OCI-LY3 (cell line): ENCODE results near the gene CASP6.

Experiments
- H2AFZ ChIP-seq: fragments of 200-600, 300-600 bp; shearing (Covaris generic); 2 replicates; pipeline ENCODE4 v1.6.0; 2014; ENCODE audit warnings: antibody characterized with exemption, low read depth, low read length
- H3K27ac ChIP-seq: fragments of 200-600, 300-600 bp; sonication (generic); 2 replicates; pipeline ENCODE4 v1.5.1; 2014; ENCODE audit warnings: mild to moderate bottlenecking, low read length, moderate library complexity, mixed read lengths
- H3K27me3 ChIP-seq: fragments of 200-600, 300-600 bp; sonication (generic); 2 replicates; pipeline ENCODE4 v1.6.1; 2014; ENCODE audit warnings: low read depth, low read length, mixed read lengths
- H3K36me3 ChIP-seq: fragments of 200-600, 300-600 bp; sonication (generic); replicated peaks from 2 replicates; pipeline ENCODE3; 2014; ENCODE audit warnings: low read depth, low read length, mixed read lengths
- H3K4me1 ChIP-seq: fragments of 300-600, 200-600 bp; sonication (generic); 2 replicates; pipeline ENCODE4 v1.6.1; 2014; ENCODE audit warnings: low read length, mixed read lengths
- H3K4me2 ChIP-seq: fragments of 200-600, 300-600 bp; sonication (generic); 2 replicates; pipeline ENCODE4 v1.6.1; 2014; ENCODE audit warnings: low read length, mixed read lengths
- H3K4me3 ChIP-seq: fragments of 300-600, 200-600 bp; sonication (generic); 2 replicates; pipeline ENCODE4 v1.5.1; 2014; ENCODE audit warnings: antibody characterized with exemption, mild to moderate bottlenecking, low read length, moderate library complexity
- H3K79me2 ChIP-seq: fragments of 300-600, 200-600 bp; shearing (Covaris generic); 2 replicates; pipeline ENCODE4 v1.6.1; 2014; ENCODE audit warnings: mild to moderate bottlenecking, low read length, mixed read lengths
- H3K9ac ChIP-seq: fragments of 300-600, 200-600 bp; shearing (Covaris generic); 2 replicates; pipeline ENCODE4 v1.6.0; 2014; ENCODE audit warnings: mild to moderate bottlenecking, low read length, moderate library complexity
- H3K9me3 ChIP-seq: fragments of 200-600, 300-600 bp; shearing (Covaris generic); 2 replicates; pipeline ENCODE4 v1.6.1; 2014; ENCODE audit warnings: low read length, mixed read lengths; ENCODE audit not compliant: insufficient read depth
- H4K20me1 ChIP-seq: fragments of 200-600, 300-600 bp; sonication (generic); 2 replicates; pipeline ENCODE4 v1.6.1; 2016; ENCODE audit warnings: low read length, mixed read lengths; ENCODE audit not compliant: insufficient read depth
- EZH2phosphoT487 ChIP-seq: fragments of 200-600 bp; shearing (Covaris generic); IDR thresholded peaks from 2 replicates; pipeline ENCODE4 v1.6.1; 2018; ENCODE audit warnings: antibody characterized with exemption, mixed run types, low read depth
- TF ChIP-seq, protein P1 (sequence below): fragments of 200-600, 300-600 bp; sonication (generic); IDR thresholded peaks from 2 replicates; pipeline ENCODE4 v1.5.1; 2014; ENCODE audit warnings: antibody characterized with exemption, low read length, low read depth

Gene CASP6

DNA sequence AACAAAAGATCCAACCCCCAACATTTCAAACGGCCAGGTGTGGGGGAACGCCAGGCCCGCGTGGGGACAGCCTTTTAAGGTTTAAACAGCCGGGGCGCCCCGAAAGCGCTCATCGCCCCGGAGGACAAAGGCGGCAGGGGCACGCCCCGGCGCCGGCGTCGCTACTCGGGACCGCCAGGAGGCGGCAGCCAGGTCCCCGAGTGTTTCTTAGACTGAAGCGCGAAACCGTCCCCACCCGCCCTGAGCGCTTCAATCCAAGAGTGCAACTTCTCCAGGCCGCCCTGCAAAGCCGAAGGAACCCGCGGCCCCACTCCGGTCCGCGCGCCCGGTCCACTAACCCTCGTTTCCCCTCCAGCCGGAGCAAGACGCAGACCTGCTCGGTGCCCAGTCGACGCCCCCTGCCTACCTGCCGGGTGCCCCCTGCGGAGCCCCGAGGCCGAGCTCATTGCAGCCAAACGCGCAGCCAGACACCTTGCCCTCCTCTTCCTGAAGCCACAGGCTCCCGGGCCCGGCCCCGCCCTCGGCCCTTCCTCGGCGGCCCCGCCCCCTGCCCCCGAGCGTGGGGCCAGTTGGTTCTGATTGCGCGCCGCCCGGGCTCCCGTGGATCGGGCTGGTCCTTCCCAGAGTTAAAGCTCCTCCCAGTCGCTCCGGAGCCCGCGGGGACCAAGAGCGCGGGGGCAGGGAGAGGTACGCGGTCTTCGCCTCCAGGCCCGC lies at the start of gene CASP6:
Gene CASP6, minus strand, starts transcription at position 496 of the 714 bp plus-strand sequence. Its CDS starts 50 bp downstream, at position 446.
- H3K9me3 ChIP-seq: no peaks in the 10 kb centered on the region
- peaks cover 10% of the 10 kb centered on the region; the same call in 1 of the 2 replicates for H3K79me2 ChIP-seq
- H3K4me2 ChIP-seq: peak within 1 kb of the TSS; percentile 88
- no peaks in the 10 kb centered on the region for H4K20me1 ChIP-seq
- no peaks in the 10 kb centered on the region for H3K27me3 ChIP-seq
- H3K4me1 ChIP-seq: peaks cover 12% of the 10 kb centered on the region
- H2AFZ ChIP-seq: peak within 1 kb of the TSS; percentile 78
- H3K27ac ChIP-seq: peak within 1 kb of the TSS; percentile 55
- peak within 1 kb of the TSS; percentile 88 for H3K9ac ChIP-seq
- H3K36me3 ChIP-seq: peaks cover 1% of the 10 kb centered on the region
- peak within 1 kb of the TSS; percentile 89 for H3K4me3 ChIP-seq
- TF ChIP-seq EZH2phosphoT487: no peak
- TF ChIP-seq, protein P1, sequence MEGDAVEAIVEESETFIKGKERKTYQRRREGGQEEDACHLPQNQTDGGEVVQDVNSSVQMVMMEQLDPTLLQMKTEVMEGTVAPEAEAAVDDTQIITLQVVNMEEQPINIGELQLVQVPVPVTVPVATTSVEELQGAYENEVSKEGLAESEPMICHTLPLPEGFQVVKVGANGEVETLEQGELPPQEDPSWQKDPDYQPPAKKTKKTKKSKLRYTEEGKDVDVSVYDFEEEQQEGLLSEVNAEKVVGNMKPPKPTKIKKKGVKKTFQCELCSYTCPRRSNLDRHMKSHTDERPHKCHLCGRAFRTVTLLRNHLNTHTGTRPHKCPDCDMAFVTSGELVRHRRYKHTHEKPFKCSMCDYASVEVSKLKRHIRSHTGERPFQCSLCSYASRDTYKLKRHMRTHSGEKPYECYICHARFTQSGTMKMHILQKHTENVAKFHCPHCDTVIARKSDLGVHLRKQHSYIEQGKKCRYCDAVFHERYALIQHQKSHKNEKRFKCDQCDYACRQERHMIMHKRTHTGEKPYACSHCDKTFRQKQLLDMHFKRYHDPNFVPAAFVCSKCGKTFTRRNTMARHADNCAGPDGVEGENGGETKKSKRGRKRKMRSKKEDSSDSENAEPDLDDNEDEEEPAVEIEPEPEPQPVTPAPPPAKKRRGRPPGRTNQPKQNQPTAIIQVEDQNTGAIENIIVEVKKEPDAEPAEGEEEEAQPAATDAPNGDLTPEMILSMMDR: peak; percentile 60

DNA sequence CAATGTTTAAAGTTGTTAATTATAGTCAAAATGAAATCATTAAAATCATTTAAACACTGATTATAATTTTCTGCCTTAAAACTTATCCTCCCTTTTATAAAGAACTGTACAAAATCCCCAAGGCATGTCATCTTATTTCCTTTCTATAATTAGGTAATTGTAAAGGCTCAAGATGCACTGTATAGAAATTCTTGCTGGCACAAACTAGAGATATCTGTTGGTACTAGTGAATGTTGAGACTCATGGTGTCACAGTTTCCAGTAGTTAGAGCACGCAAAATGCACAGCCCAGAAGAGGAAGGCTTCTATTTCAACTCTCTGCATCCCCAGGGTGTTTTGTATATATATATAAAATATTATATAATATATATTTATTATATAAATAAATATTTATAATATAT lies 49.3 kb upstream of the CASP6 start:
- Histone ChIP-seq H3K4me1 (no peaks in the 10 kb centered on the region), H3K4me2 (no peak overlapping the region), H3K27ac (no peak overlapping the region), H3K9ac (no peak overlapping the region), H3K4me3 (no peak overlapping the region), H2AFZ (no peak overlapping the region), H4K20me1 (no peaks in the 10 kb centered on the region), H3K9me3 (no peaks in the 10 kb centered on the region), H3K36me3 (no peaks in the 10 kb centered on the region), H3K79me2 (no peaks in the 10 kb centered on the region), H3K27me3 (no peaks in the 10 kb centered on the region)
- TF ChIP-seq, protein P1: no peak
- TF ChIP-seq EZH2phosphoT487: no peak

DNA sequence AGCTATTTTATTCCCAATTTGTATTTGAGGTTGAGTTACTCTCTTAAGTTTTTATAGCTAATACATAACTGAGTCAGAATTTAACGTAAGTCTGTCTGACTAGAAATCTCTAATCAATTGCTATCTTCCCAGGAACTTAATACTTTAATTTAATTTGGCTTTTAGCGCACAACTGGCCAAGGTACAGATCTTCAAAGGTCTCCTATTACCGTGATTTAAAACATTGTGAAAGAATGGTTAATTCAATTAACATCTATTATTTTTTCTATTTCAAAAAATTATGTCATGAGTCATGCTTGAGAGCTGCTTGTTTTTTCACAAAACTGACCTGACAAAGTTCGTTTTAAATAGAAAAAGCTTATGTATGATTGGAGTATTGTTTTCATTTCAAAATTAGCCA lies 48.6 kb upstream of the CASP6 start:
- Histone ChIP-seq H3K36me3 (no peaks in the 10 kb centered on the region), H2AFZ (no peak overlapping the region), H4K20me1 (no peaks in the 10 kb centered on the region), H3K9ac (no peak overlapping the region), H3K4me1 (no peaks in the 10 kb centered on the region), H3K27ac (no peak overlapping the region), H3K4me3 (no peak overlapping the region), H3K27me3 (no peaks in the 10 kb centered on the region), H3K4me2 (no peak overlapping the region), H3K9me3 (no peaks in the 10 kb centered on the region), H3K79me2 (no peaks in the 10 kb centered on the region)
- TF ChIP-seq, protein P1: no peak
- no peak for TF ChIP-seq EZH2phosphoT487

DNA sequence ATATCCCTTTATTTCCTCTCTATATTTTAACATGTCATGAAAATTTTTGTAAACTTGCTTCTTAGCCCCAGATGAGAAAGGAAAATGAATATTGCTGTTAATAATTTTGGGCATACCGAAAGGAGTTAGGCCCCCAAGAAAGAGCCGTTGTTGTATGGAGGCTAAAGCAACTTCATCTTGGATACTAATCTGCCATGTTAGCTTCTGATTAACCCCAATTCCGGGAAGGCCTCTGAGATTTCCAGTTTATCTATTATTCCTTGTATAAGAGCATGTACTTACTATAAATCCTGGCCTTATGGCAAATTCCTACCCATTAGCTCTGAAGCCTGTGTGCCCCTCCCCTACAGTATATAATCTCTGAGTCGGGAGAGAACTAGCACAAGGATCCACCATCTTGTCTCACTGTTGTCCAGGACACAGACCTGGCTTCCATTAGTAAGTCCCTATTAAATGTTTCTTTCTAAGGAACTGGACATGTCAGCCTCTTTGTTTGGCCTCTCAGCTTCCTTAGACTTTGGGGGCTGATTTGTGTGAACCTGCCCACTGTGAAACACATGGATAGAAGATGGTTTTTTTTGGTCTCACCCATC lies 47.5 kb upstream of the CASP6 start:
- TF ChIP-seq EZH2phosphoT487: no peak
- TF ChIP-seq, protein P1: no peak
- no peaks in the 10 kb centered on the region for H4K20me1 ChIP-seq
- no peak overlapping the region for H3K4me2 ChIP-seq
- H3K9ac ChIP-seq: no peak overlapping the region
- H3K9me3 ChIP-seq: no peaks in the 10 kb centered on the region
- no peaks in the 10 kb centered on the region for H3K27me3 ChIP-seq
- no peaks in the 10 kb centered on the region for H3K79me2 ChIP-seq
- H2AFZ ChIP-seq: no peak overlapping the region
- H3K4me3 ChIP-seq: no peak overlapping the region
- no peaks in the 10 kb centered on the region for H3K36me3 ChIP-seq
- H3K27ac ChIP-seq: no peak overlapping the region
- H3K4me1 ChIP-seq: no peaks in the 10 kb centered on the region
